ENCODE measurements around the gene MEGF8.

Gene MEGF8

DNA sequence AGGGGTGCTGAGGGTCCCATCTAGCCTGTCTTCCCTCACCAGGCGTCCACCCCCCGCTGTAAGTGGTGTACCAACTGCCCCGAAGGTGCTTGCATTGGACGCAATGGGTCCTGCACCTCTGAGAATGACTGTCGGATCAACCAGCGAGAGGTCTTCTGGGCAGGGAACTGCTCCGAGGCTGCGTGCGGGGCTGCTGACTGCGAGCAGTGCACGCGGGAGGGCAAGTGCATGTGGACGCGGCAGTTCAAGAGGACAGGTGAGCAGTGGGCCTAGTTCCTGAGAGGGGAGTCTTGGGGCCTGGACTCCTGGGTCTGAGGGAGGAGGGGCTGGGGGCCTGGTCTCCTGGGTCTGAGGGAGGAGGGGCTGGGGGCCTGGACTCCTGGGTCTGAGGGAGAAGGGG is 36.9 kb downstream of the MEGF8 start:
- H3K27ac ChIP-seq (ENCODE audit: low read depth, low read length), result no peak overlapping the region
- H3K27me3 ChIP-seq (ENCODE audit: control insufficient read depth, insufficient read depth, low read length), result no peaks in the 10 kb centered on the region
- H3K4me3 ChIP-seq (ENCODE audit: low read length), result no peak overlapping the region
- peaks cover 17% of the 10 kb centered on the region for H3K36me3 ChIP-seq (ENCODE audit: control insufficient read depth, insufficient read depth, low read length)
- no peak overlapping the region for H3K9ac ChIP-seq (ENCODE audit: low read length)
- no peaks in the 10 kb centered on the region for H3K4me1 ChIP-seq (ENCODE audit: control insufficient read depth, insufficient read depth, low read length)

DNA sequence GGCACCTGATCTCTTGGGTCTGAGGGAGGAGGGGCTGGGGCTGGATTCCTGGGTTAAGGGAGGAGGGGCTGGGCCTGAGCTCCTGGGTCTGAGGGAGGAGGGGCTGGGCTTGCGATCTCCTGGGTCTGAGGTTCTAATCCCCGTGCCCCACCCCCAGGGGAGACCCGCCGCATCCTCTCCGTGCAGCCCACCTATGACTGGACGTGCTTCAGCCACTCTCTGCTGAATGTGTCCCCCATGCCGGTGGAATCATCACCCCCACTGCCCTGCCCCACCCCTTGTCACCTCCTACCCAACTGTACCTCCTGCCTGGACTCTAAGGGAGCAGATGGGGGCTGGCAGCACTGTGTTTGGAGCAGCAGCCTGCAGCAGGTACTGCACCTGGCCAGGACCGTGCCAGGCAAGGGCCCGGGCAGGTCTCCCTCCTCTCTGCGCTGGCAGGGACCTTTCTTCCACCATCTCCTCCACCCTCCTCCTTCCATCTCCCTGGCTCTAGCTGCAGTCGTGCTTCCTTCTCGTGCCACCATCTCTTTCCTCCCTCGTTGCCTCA is 37.5 kb downstream of the MEGF8 start:
- H3K4me3 ChIP-seq (ENCODE audit: low read length), result no peak overlapping the region
- peaks cover 17% of the 10 kb centered on the region for H3K36me3 ChIP-seq (ENCODE audit: control insufficient read depth, insufficient read depth, low read length)
- no peak overlapping the region for H3K27ac ChIP-seq (ENCODE audit: low read depth, low read length)
- H3K27me3 ChIP-seq (ENCODE audit: control insufficient read depth, insufficient read depth, low read length), result no peaks in the 10 kb centered on the region
- no peak overlapping the region for H3K9ac ChIP-seq (ENCODE audit: low read length)
- H3K4me1 ChIP-seq (ENCODE audit: control insufficient read depth, insufficient read depth, low read length), result no peaks in the 10 kb centered on the region

DNA sequence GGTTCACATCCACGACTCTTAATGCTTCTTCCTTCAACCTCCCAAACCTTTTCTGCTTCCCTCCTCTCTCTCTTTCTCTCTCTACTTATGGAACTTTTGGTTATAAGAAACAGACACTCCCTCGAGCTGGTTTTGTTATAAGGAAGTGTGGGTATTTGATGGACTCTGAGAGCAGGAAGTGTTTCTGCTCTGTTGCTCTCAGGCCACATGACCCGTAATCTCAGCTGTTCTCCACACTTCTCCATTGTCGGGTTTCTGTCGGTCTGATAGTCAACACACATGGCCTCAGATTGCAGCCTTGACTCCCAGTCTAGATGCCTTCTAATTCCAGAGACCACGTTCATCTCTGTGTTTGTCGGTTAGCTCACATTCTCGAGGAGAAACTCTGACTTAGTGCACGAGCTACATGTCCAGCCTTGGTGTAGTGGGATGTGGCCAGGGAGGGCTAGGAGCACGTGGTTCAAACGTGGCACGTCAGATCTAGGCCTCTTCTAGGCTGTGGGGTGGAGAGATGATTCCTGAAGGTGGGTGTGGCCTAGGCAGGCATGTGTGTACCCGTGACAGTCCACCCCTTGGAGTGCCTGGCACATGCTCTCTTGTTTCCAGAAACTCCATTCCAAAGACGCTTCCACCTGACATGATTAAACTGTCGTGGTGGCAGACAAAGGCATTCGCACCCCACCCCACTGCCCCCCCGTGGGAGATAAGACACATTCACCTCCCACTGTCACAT is 38.3 kb downstream of the MEGF8 start:
- Histone ChIP-seq H3K27ac (ENCODE audit: low read depth, low read length) (no peak overlapping the region), H3K36me3 (ENCODE audit: control insufficient read depth, insufficient read depth, low read length) (peaks cover 17% of the 10 kb centered on the region)

DNA sequence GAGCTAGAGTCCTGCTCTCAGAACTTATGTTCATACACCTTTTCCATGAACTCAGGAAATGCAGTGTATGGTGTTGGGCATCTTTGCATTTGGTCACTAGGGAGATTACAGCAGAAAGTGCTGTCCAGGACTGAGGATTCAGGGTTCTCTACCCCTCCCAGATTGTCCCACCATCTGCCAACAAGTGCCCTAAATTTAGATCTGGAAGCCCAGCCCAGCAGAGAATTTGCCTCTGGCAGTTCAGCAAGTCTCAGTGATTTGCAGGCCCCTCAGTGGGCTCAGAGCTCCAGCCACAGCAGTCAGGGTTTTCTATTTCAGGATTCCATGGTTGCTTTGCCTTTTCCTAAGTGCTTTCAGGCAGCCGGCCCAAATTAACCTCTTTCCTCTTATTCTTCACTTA is 41.2 kb downstream of the MEGF8 start:
- H3K9ac ChIP-seq (ENCODE audit: low read length), result no peak overlapping the region

More for the DNA sequence above, 38.3 kb downstream of the MEGF8 start:
- no peak overlapping the region for H3K9ac ChIP-seq (ENCODE audit: low read length)
- no peak overlapping the region for H3K4me3 ChIP-seq (ENCODE audit: low read length)
- no peaks in the 10 kb centered on the region for H3K27me3 ChIP-seq (ENCODE audit: control insufficient read depth, insufficient read depth, low read length)
- H3K4me1 ChIP-seq (ENCODE audit: control insufficient read depth, insufficient read depth, low read length), result no peaks in the 10 kb centered on the region

DNA sequence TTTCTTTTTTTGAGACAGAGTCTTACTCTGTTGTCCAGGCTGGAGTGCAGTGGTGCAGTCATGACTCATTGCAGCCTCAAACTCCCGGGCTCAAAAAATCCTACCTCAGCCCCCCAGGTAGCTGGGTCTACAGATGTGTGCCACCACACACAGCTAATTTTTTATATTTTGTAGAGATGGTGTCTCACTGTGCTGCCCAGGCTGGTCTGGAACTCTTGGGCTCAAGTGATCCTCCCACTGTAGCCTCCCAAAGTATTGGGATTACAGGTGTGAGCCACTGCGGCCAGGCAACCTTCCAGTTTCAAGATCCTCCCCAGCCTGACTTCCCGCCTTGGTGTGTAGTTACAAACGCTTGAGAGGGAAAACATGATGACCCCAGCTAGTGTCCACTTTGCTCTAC is 42.5 kb downstream of the MEGF8 start:
- H3K27me3 ChIP-seq (ENCODE audit: control insufficient read depth, insufficient read depth, low read length), result no peaks in the 10 kb centered on the region
- no peak overlapping the region for H3K9ac ChIP-seq (ENCODE audit: low read length)
- H3K27ac ChIP-seq (ENCODE audit: low read depth, low read length), result no peak overlapping the region
- no peak overlapping the region for H3K4me3 ChIP-seq (ENCODE audit: low read length)
- peaks cover 8% of the 10 kb centered on the region for H3K36me3 ChIP-seq (ENCODE audit: control insufficient read depth, insufficient read depth, low read length)
- no peaks in the 10 kb centered on the region for H3K4me1 ChIP-seq (ENCODE audit: control insufficient read depth, insufficient read depth, low read length)

More for the DNA sequence above, 41.2 kb downstream of the MEGF8 start:
- Histone ChIP-seq H3K36me3 (ENCODE audit: control insufficient read depth, insufficient read depth, low read length) (peaks cover 10% of the 10 kb centered on the region), H3K27ac (ENCODE audit: low read depth, low read length) (no peak overlapping the region), H3K27me3 (ENCODE audit: control insufficient read depth, insufficient read depth, low read length) (no peaks in the 10 kb centered on the region), H3K4me3 (ENCODE audit: low read length) (no peak overlapping the region), H3K4me1 (ENCODE audit: control insufficient read depth, insufficient read depth, low read length) (no peaks in the 10 kb centered on the region)

DNA sequence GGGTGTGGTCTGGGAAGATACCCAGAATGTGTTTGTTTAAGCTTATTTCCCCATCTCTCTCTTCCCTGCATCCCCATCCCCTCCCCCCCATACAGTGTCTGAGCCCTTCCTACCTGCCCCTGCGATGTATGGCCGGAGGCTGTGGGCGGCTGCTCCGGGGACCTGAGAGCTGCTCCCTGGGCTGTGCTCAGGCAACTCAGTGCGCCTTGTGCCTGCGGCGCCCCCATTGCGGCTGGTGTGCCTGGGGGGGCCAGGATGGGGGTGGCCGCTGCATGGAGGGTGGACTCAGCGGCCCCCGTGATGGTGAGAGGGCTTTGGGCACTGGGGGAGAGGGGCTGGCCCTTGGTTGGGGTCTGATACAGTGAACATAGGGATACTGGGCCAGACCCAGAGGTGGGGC is 42.9 kb downstream of the MEGF8 start:
- Histone ChIP-seq H3K9ac (ENCODE audit: low read length) (no peak overlapping the region), H3K4me3 (ENCODE audit: low read length) (no peak overlapping the region), H3K36me3 (ENCODE audit: control insufficient read depth, insufficient read depth, low read length) (peaks cover 4% of the 10 kb centered on the region), H3K27ac (ENCODE audit: low read depth, low read length) (no peak overlapping the region), H3K27me3 (ENCODE audit: control insufficient read depth, insufficient read depth, low read length) (no peaks in the 10 kb centered on the region), H3K4me1 (ENCODE audit: control insufficient read depth, insufficient read depth, low read length) (no peaks in the 10 kb centered on the region)

DNA sequence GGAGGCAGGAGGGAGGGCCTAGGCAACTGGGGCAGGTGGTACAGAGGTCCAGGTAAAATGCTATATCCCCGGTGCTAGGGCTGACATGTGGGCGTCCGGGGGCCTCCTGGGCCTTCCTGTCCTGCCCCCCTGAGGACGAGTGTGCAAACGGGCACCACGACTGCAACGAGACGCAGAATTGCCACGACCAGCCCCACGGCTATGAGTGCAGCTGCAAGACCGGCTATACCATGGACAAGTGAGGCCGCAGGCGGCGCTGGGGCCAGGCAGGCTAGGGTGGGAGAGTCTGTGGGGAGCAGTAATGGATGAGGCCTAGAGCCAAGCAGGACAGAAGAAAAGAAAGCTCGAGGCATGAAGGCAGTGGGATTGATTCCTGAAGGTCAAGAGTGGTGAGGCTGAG is 43.3 kb downstream of the MEGF8 start:
- H3K36me3 ChIP-seq (ENCODE audit: control insufficient read depth, insufficient read depth, low read length), result peaks cover 2% of the 10 kb centered on the region
- H3K9ac ChIP-seq (ENCODE audit: low read length), result no peak overlapping the region
- no peaks in the 10 kb centered on the region for H3K4me1 ChIP-seq (ENCODE audit: control insufficient read depth, insufficient read depth, low read length)
- H3K27ac ChIP-seq (ENCODE audit: low read depth, low read length), result no peak overlapping the region
- no peak overlapping the region for H3K4me3 ChIP-seq (ENCODE audit: low read length)
- no peaks in the 10 kb centered on the region for H3K27me3 ChIP-seq (ENCODE audit: control insufficient read depth, insufficient read depth, low read length)

DNA sequence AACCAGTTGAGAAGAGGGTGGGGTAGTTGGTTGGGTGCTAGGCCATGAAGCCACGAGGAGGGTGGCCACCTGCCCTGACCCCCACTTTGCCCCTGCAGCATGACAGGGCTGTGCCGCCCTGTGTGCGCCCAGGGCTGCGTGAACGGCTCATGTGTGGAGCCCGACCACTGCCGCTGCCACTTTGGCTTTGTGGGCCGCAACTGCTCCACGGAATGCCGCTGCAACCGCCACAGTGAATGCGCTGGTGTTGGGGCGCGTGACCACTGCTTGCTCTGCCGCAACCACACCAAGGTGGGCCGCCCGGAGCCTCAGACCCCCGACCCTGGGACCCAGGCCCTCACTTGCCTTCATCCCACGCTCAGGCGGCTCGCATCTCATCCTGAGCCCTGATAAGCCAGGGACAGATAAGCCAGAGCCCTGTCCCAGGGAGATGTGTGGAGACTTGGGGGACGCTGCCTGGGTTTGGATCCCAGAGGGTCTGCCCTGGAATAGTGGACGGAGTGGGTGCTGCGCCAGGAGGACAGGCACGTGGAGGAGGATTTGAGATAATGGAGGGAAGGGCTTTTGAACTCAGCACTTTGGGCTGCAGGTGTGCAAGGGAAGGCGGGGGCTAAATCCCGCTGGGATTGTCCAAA is 44.1 kb downstream of the MEGF8 start:
- H3K4me3 ChIP-seq (ENCODE audit: low read length), result no peak overlapping the region
- H3K27me3 ChIP-seq (ENCODE audit: control insufficient read depth, insufficient read depth, low read length), result no peaks in the 10 kb centered on the region
- H3K27ac ChIP-seq (ENCODE audit: low read depth, low read length), result no peak overlapping the region
- H3K9ac ChIP-seq (ENCODE audit: low read length), result no peak overlapping the region
- H3K4me1 ChIP-seq (ENCODE audit: control insufficient read depth, insufficient read depth, low read length), result no peaks in the 10 kb centered on the region
- H3K36me3 ChIP-seq (ENCODE audit: control insufficient read depth, insufficient read depth, low read length), result no peaks in the 10 kb centered on the region

DNA sequence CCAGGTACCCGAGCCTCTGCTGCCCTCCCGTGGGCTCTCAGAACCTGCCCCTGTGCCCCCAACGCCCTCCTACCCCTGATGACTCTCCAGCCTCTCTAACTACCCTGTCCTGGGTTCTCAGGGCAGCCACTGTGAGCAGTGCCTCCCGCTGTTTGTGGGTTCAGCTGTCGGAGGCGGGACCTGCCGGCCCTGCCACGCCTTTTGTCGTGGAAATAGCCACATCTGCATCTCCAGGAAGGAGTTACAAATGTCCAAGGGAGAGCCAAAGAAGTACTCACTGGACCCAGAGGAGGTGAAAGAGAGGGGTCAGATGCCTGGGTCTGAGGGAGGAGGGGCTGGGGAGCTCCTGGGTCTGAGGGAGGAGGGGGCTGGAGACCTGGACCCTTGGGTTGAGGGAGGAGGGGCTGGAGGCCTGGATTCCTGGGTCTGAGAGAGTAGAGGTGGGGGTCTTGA is 44.7 kb downstream of the MEGF8 start:
- H3K36me3 ChIP-seq (ENCODE audit: control insufficient read depth, insufficient read depth, low read length), result no peaks in the 10 kb centered on the region
- no peak overlapping the region for H3K4me3 ChIP-seq (ENCODE audit: low read length)
- H3K27ac ChIP-seq (ENCODE audit: low read depth, low read length), result no peak overlapping the region
- no peaks in the 10 kb centered on the region for H3K4me1 ChIP-seq (ENCODE audit: control insufficient read depth, insufficient read depth, low read length)
- H3K9ac ChIP-seq (ENCODE audit: low read length), result no peak overlapping the region
- H3K27me3 ChIP-seq (ENCODE audit: control insufficient read depth, insufficient read depth, low read length), result no peaks in the 10 kb centered on the region

DNA sequence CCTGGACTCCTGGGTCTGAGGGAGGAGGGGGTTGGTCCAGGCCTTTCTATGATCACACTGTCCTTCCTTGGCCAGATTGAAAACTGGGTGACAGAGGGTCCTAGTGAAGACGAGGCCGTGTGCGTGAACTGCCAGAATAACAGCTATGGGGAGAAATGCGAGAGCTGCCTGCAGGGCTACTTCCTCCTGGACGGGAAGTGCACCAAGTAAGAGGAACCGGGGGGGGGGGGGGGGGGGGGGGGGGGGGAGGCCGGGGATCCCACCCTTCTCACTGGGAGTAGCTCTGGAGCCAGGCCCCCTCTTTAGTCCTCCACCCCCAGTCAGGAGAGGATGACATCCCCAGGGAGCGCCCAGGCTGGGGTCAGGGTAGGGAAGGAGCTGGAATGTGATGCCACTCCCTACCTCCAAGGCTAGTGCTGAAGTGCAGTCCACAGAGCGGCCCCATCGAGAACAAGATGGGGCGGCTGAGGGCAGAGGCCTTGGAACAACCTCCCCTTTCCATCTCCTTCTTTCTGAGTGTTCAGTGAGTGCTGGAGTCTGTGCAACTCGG is 45.3 kb downstream of the MEGF8 start:
- Histone ChIP-seq H3K36me3 (ENCODE audit: control insufficient read depth, insufficient read depth, low read length) (no peaks in the 10 kb centered on the region), H3K4me1 (ENCODE audit: control insufficient read depth, insufficient read depth, low read length) (no peaks in the 10 kb centered on the region), H3K4me3 (ENCODE audit: low read length) (no peak overlapping the region), H3K27ac (ENCODE audit: low read depth, low read length) (no peak overlapping the region), H3K27me3 (ENCODE audit: control insufficient read depth, insufficient read depth, low read length) (no peaks in the 10 kb centered on the region), H3K9ac (ENCODE audit: low read length) (no peak overlapping the region)

DNA sequence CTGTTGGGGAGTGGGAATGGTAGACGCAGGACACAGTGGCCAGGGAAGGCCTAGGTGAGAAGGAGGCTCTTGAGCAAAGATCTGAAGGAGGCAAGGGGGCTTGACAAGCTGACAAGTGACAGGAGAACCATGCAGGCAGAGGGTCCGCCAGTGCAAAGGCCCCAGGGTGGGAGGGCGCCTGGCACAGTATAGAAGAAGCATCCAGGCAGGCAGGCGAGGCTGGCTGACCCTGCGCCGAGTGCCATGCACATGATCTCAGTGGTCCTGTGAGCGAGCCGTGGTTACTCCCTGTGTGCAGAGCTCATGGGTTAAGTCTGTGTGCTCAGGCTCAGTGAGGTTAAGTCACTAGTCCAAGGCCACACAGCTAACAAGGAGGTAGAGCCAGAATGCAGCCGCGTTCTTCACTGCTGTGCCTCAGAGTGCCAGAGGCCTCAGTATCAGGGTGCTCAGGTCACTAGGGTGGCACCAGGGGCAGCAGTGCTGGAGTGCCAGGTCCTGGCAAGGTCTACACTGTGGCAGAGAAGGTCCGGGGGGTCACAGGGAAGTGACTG is 49.5 kb downstream of the MEGF8 start:
- Histone ChIP-seq H3K27ac (ENCODE audit: low read depth, low read length) (no peak overlapping the region), H3K36me3 (ENCODE audit: control insufficient read depth, insufficient read depth, low read length) (no peaks in the 10 kb centered on the region), H3K9ac (ENCODE audit: low read length) (no peak overlapping the region), H3K4me3 (ENCODE audit: low read length) (no peak overlapping the region), H3K4me1 (ENCODE audit: control insufficient read depth, insufficient read depth, low read length) (no peaks in the 10 kb centered on the region), H3K27me3 (ENCODE audit: control insufficient read depth, insufficient read depth, low read length) (no peaks in the 10 kb centered on the region)

DNA sequence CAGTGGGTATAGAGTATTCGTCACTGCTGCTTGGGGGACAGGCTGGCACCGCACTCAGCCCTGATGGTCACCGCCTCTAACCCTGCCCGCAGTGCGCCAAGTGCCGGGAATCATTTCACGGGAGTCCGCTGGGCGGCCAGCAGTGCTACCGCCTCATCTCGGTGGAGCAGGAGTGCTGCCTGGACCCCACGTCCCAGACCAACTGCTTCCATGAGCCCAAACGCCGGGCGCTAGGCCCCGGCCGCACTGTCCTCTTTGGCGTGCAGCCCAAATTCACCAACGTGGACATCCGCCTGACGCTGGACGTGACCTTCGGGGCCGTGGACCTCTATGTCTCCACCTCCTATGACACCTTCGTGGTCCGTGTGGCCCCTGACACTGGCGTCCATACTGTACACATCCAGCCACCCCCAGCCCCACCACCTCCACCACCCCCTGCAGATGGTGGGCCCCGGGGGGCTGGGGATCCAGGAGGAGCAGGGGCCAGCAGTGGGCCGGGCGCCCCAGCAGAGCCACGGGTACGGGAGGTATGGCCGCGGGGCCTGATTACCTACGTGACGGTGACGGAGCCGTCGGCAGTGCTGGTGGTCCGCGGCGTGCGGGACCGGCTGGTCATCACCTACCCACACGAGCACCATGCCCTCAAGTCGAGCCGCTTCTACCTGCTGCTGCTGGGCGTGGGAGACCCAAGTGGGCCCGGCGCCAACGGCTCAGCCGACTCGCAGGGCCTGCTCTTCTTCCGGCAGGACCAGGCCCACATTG is 50.2 kb downstream of the MEGF8 start:
- Histone ChIP-seq H3K27me3 (ENCODE audit: control insufficient read depth, insufficient read depth, low read length) (no peaks in the 10 kb centered on the region), H3K27ac (ENCODE audit: low read depth, low read length) (no peak overlapping the region), H3K4me3 (ENCODE audit: low read length) (no peak overlapping the region), H3K4me1 (ENCODE audit: control insufficient read depth, insufficient read depth, low read length) (no peaks in the 10 kb centered on the region), H3K36me3 (ENCODE audit: control insufficient read depth, insufficient read depth, low read length) (no peaks in the 10 kb centered on the region), H3K9ac (ENCODE audit: low read length) (no peak overlapping the region)
